ENCODE measurements around the gene MPV17L.
"Not testable (repeated sequence)": the region's sequence is repeated elsewhere in the genome, so short reads cannot be mapped to it uniquely, and the experiment has no call there.

- TF ChIP-seq POLR2A, CTCF (IDR thresholded peaks at IDR 0.05): not testable (repeated sequence)
These were observed 13.9 kb downstream of the MPV17L start for GRCh38 chr16:15409476-15409875.

All from right lobe of liver (tissue), 4 donors.